HepG2 (cell line): ENCODE data around the gene IL15RA. TPM values are rescaled to one million over a fixed set of nuclear protein-coding genes. Genes with fewer than 3 reads are reported as not detected.
"Not testable (repeated sequence)": the region's sequence is repeated elsewhere in the genome, so short reads cannot be mapped to it uniquely, and the experiment has no call there.

Experiments used
- ATAC-seq: fragments of 200-7000 bp; cut with Tn5 transposase; 3 replicates; pipeline ENCODE4 v1.9.1; 2020; ENCODE audit warnings: mild to moderate bottlenecking, moderate library complexity
- BruUV-seq: library from RNA; stranded (reverse); fragments of 400-500 nt; replicated peaks from 2 replicates; lab custom pipeline; 2021; lab: Mats Ljungman, UMichigan
- CTCF ChIA-PET: fragments of 300-600 bp; formaldehyde crosslinking; extraction: SDS; loops from one replicate; lab custom pipeline; 2021; ENCODE audit warnings: low total read pairs, inconsistent platforms, low intra/inter-chr PET ratio; lab: Yijun Ruan, JAX
- POLR2A ChIA-PET: fragments of 350-600 bp; sonication (Branson Sonifier 250); formaldehyde crosslinking; loops from one replicate; lab custom pipeline; 2020; ENCODE audit warnings: antibody characterized with exemption, inconsistent platforms; lab: Yijun Ruan, JAX
- DNase-seq: peaks from one replicate; pipeline ENCODE4 v3.0.0-alpha.2; 2015; ENCODE audit warnings: low spot score
- FAIRE-seq: peaks from 3 replicates; lab custom pipeline; 2011; peaks lifted over from hg19 to GRCh38; lab: Jason Lieb, UNC
- H2AFZ ChIP-seq: one replicate; pipeline ENCODE4 v1.6.1; 2011; ENCODE audit warnings: low read length, inconsistent platforms
- H3K27ac ChIP-seq: fragments of 300-600 bp; 3 replicates; pipeline ENCODE4 v1.8.0; 2011; ENCODE audit warnings: mixed run types, mild to moderate bottlenecking, mixed read lengths, low read length, inconsistent platforms; ENCODE audit not compliant: insufficient read depth; ENCODE audit errors: extremely low read length
- H3K27me3 ChIP-seq, 2 experiments: fragments of 200-600 bp in 1 of 2; 2 replicates in 1 of 2; 3 replicates in 1 of 2; pipeline versions ENCODE4 v1.6.0 to v1.8.0; 2011; ENCODE audit warnings: low read length in 2 of 2, mild to moderate bottlenecking in 2 of 2, moderate library complexity in 2 of 2, inconsistent platforms in 1 of 2; ENCODE audit not compliant: insufficient read depth in 2 of 2, control insufficient read depth in 1 of 2
- H3K36me3 ChIP-seq, 2 experiments: fragments of 200-600 bp in 1 of 2; replicated peaks in 1 of 2; 2 replicates in 1 of 2; 3 replicates in 1 of 2; pipeline versions ENCODE4 v1.5.1 to v1.8.0; 2011; ENCODE audit warnings: low read length in 2 of 2, inconsistent platforms in 1 of 2; ENCODE audit not compliant: insufficient read depth in 2 of 2, control insufficient read depth in 1 of 2
- H3K4me1 ChIP-seq: 2 replicates; pipeline ENCODE4 v1.5.1; 2012; ENCODE audit warnings: low read length, inconsistent platforms; ENCODE audit not compliant: insufficient read depth
- H3K4me2 ChIP-seq: 2 replicates; pipeline ENCODE4 v1.6.0; 2011; ENCODE audit warnings: low read depth, low read length, inconsistent platforms
- H3K4me3 ChIP-seq, 3 experiments: fragments of 200-600 bp in 1 of 3; sonication (generic), shearing (Covaris generic) in 1 of 3; replicated peaks in 1 of 3; 2 replicates each; pipeline ENCODE4 v1.5.1; 2011 to 2016; ENCODE audit warnings: low read length in 3 of 3, inconsistent platforms in 2 of 3, low read depth in 2 of 3, mild to moderate bottlenecking in 2 of 3, control low read depth in 1 of 3, mixed read lengths in 1 of 3; ENCODE audit not compliant: insufficient read depth in 1 of 3
- H3K79me2 ChIP-seq: one replicate; pipeline ENCODE4 v1.6.1; 2011; ENCODE audit warnings: low read length, inconsistent platforms; ENCODE audit not compliant: insufficient read depth
- H3K9ac ChIP-seq: 2 replicates; pipeline ENCODE4 v1.6.0; 2011; ENCODE audit warnings: mild to moderate bottlenecking, low read depth, low read length, inconsistent platforms; ENCODE audit not compliant: insufficient read depth
- H3K9me3 ChIP-seq: 2 replicates; pipeline ENCODE4 v1.5.1; 2012; ENCODE audit warnings: mild to moderate bottlenecking, low read length
- H4K20me1 ChIP-seq: 2 replicates; pipeline ENCODE4 v1.6.0; 2011; ENCODE audit warnings: inconsistent platforms, mild to moderate bottlenecking, low read length, moderate library complexity; ENCODE audit not compliant: insufficient read depth
- CBFB ChIP-seq: sonication (generic); formaldehyde crosslinking; IDR thresholded peaks from 2 replicates; pipeline ENCODE4 v1.4.0; 2020; ENCODE audit warnings: missing genetic modification reagents
- ZNF296 ChIP-seq: sonication (generic); formaldehyde crosslinking; conservative IDR thresholded peaks from 2 replicates; pipeline ENCODE4 v1.5.0; 2020; ENCODE audit warnings: mild to moderate bottlenecking, missing genetic modification reagents
- WGBS: methylation state at CpG from one replicate; pipeline ENCODE4 v1.1.6; 2017; ENCODE audit warnings: low lambda C conversion rate; 5-methylcytosine and 5-hydroxymethylcytosine counted together
- in situ Hi-C: cut with HindIII; loops from 2 replicates; pipeline ENCODE4 v1.10.0; 2017; ENCODE audit warnings: low pct_unique_long_range_greater_than_20kb; ENCODE audit not compliant: extremely low pct_ligation_motif_present
- intact Hi-C: fragments of 100-400 bp; cut with micrococcal nuclease; formaldehyde crosslinking; loops from one replicate; pipeline ENCODE4 v1.10.0; 2022; ENCODE audit not compliant: unreplicated experiment
- polyA plus RNA-seq, 8 experiments: library from polyadenylated mRNA; depleted of rRNA in 3 of 8; stranded (reverse) in 7 of 8; unstranded in 1 of 8; fragments of >200 nt; fragmentation: Illumina TruSeq in 4 of 8; extraction: Trizol in 4 of 8; gene quantifications; 2 replicates each; pipeline versions ENCODE4 v1.2.1 to v1.2.3, GENCODE V29; 2011 to 2016; ENCODE audit warnings: low read depth in 4 of 8, missing spikeins in 1 of 8, mixed read lengths in 1 of 8; ENCODE audit not compliant: insufficient read depth in 1 of 8
- total RNA-seq, 5 experiments: library from RNA; depleted of rRNA; stranded (reverse); fragments of >200 nt; fragmentation: Illumina TruSeq; extraction: Trizol; gene quantifications; 2 replicates each; pipeline ENCODE4 v1.2.3, GENCODE V29; 2016; ENCODE audit warnings: low read depth in 1 of 5
- TF ChIP-seq, protein P1 (sequence below): sonication (generic); formaldehyde crosslinking; IDR thresholded peaks from 2 replicates; pipeline ENCODE4 v1.8.1; 2023; ENCODE audit warnings: missing genetic modification reagents, inconsistent platforms, borderline replicate concordance
- TF ChIP-seq, protein P2 (sequence below): sonication (generic); formaldehyde crosslinking; IDR thresholded peaks from 2 replicates; pipeline ENCODE4 v1.8.1; 2022; ENCODE audit warnings: mild to moderate bottlenecking, missing genetic modification reagents
- TF ChIP-seq, protein P3 (sequence below): sonication (generic); formaldehyde crosslinking; IDR thresholded peaks from 2 replicates; pipeline ENCODE4 v1.4.0; 2020; ENCODE audit warnings: missing genetic modification reagents

Gene IL15RA
- total and polyA plus RNA-seq, 2 of the 13 experiments (the other 11 are each of a cell fraction or from before 2014, with no cell fraction given), result 0.53 to 0.77 TPM

DNA sequence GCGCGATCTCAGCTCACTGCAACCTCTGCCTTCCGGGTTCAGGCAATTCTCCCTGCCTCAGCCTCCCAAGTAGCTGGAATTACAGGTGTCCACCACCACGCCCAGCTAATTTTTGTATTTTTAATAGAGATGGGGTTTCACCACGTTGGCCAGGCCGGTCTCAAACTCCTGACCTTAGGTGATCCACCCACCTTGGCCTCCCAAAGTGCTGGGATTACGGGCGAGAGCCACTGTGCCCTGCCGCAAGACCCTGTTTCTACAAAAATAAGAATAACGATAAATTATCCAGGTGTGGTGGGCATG lies 16.4 kb downstream of the IL15RA start:
- H3K79me2 ChIP-seq, H2AFZ ChIP-seq, DNase-seq, CTCF ChIA-PET, ATAC-seq, H3K9me3 ChIP-seq, POLR2A ChIA-PET, BruUV-seq, H3K4me2 ChIP-seq, FAIRE-seq, intact Hi-C loops, in situ Hi-C loops, H3K27ac ChIP-seq, H3K4me3 ChIP-seq, H4K20me1 ChIP-seq, H3K36me3 ChIP-seq, H3K9ac ChIP-seq, H3K4me1 ChIP-seq, H3K27me3 ChIP-seq: not testable (repeated sequence)
- WGBS, result 21% methylated on average over 9 of the region's 10 CpGs

DNA sequence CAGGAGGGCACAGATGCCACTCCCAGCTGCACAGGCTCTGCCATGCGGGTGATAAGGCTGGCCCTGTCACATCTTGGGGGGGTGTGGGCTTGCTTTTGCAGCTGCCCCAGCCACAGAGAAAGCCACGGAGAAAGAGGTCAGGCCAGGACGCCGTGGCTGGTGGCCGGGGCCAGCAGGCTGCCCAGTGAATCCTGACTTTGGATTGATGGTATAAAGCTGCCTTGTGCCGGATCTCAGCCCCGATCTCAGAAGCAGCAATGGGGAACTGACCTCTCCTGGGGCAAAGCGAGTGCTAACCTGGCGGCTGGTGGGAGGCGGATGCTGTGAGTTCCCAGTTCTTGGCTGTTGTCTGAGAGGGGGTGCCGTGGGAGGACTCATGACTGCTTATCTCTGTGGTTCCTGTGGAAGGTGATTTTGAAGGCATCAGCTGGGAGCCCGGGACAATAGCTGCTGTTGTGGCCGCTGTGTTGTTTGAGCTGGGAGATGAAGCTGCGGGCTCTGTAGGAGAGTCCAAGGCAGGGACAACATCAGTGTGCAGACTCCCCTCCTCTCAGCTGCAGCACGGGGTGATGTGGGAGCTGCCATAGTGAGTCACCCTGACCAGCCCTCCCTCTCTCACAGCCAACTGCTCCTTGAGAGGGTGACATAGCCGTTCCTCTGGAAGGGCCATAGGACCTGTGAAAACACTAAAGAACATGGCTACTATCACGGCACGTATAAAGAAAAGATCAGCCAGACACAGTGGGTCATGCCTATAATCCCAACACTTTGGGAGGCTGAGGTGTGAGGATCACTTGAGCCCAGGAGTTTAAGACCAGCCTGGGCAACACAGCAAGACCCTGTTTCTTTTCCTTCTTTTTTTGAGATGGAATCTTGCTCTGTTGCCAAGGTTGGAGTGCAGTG lies 17.0 kb downstream of the IL15RA start:
- CTCF ChIA-PET, result no interaction called here
- Histone ChIP-seq H3K4me2 (no peak overlapping the region), H3K79me2 (no peaks in the 10 kb centered on the region), H3K27ac (no peak overlapping the region)
- DNase-seq, result no peak
- POLR2A ChIA-PET, result no interaction called here
- TF ChIP-seq, protein P1, sequence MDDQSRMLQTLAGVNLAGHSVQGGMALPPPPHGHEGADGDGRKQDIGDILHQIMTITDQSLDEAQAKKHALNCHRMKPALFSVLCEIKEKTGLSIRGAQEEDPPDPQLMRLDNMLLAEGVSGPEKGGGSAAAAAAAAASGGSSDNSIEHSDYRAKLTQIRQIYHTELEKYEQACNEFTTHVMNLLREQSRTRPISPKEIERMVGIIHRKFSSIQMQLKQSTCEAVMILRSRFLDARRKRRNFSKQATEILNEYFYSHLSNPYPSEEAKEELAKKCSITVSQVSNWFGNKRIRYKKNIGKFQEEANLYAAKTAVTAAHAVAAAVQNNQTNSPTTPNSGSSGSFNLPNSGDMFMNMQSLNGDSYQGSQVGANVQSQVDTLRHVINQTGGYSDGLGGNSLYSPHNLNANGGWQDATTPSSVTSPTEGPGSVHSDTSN (CRISPR knock-in tag), result no peak
- TF ChIP-seq, protein P2, sequence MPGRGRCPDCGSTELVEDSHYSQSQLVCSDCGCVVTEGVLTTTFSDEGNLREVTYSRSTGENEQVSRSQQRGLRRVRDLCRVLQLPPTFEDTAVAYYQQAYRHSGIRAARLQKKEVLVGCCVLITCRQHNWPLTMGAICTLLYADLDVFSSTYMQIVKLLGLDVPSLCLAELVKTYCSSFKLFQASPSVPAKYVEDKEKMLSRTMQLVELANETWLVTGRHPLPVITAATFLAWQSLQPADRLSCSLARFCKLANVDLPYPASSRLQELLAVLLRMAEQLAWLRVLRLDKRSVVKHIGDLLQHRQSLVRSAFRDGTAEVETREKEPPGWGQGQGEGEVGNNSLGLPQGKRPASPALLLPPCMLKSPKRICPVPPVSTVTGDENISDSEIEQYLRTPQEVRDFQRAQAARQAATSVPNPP, result no peak
- TF ChIP-seq CBFB (CRISPR knock-in tag) (no peak), ZNF296 (CRISPR knock-in tag) (no peak)
- TF ChIP-seq, protein P3, sequence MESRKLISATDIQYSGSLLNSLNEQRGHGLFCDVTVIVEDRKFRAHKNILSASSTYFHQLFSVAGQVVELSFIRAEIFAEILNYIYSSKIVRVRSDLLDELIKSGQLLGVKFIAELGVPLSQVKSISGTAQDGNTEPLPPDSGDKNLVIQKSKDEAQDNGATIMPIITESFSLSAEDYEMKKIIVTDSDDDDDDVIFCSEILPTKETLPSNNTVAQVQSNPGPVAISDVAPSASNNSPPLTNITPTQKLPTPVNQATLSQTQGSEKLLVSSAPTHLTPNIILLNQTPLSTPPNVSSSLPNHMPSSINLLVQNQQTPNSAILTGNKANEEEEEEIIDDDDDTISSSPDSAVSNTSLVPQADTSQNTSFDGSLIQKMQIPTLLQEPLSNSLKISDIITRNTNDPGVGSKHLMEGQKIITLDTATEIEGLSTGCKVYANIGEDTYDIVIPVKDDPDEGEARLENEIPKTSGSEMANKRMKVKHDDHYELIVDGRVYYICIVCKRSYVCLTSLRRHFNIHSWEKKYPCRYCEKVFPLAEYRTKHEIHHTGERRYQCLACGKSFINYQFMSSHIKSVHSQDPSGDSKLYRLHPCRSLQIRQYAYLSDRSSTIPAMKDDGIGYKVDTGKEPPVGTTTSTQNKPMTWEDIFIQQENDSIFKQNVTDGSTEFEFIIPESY (CRISPR knock-in tag), result no peak
- TF ChIP-seq, all 625 proteins: peak for 0
- in situ Hi-C loops (no loop called here), intact Hi-C loops (no loop called here)
- Histone ChIP-seq H3K9me3 (no peaks in the 10 kb centered on the region), H3K9ac (no peak overlapping the region), H3K4me3 (no peak overlapping the region), H4K20me1 (no peaks in the 10 kb centered on the region), H3K36me3 (no peaks in the 10 kb centered on the region), H3K27me3 (peaks cover 1 to 3% of the 10 kb centered on the region in 2 experiments; a peak in 2 of 5 replicates), H3K4me1 (no peaks in the 10 kb centered on the region), H2AFZ (no peak overlapping the region)
- 65% methylated on average over 9 of the region's 18 CpGs for WGBS
- BruUV-seq, result no TSS peak
- FAIRE-seq (no peak), ATAC-seq (peak; percentile 16; the same call in 1 of the 3 replicates)
